ENCODE measurements around the gene WDR75. TPM values are rescaled to one million over a fixed set of nuclear protein-coding genes. Genes with fewer than 3 reads are reported as not detected.

Gene WDR75
- total and polyA plus RNA-seq, 4 experiments from 2014 or later: 12.3 to 61.4 (median 42.1) TPM

- intact Hi-C loops (cut with micrococcal nuclease): no loop called here
- Histone ChIP-seq H3K27ac (ENCODE audit: low read depth, low read length) (no peak overlapping the region), H3K36me3 (ENCODE audit: insufficient read depth, low read length) (no peaks in the 10 kb centered on the region), H3K9me3 (ENCODE audit: control insufficient read depth in 1 of 2, low read length in 2 of 2) (no peaks in the 10 kb centered on the region), H3K27me3 (ENCODE audit: insufficient read depth, low read length) (no peaks in the 10 kb centered on the region), H3K4me1 (ENCODE audit: insufficient read depth, low read length) (no peaks in the 10 kb centered on the region), H3K4me3 (ENCODE audit: low read length in 2 of 2) (no peak overlapping the region)
- H3K4me1 Mint-ChIP-seq: peaks cover 0 to 2% (median 0%) of the 10 kb centered on the region in 4 donors
- POLR2A ChIA-PET (ENCODE audit: partially characterized antibody): no interaction called here
- H3K9me3 Mint-ChIP-seq: peaks cover 0 to under 1% (median 0%) of the 10 kb centered on the region in 8 donors
- no peak overlapping the region for H3K4me3 Mint-ChIP-seq
- no peaks in the 10 kb centered on the region for H3K36me3 Mint-ChIP-seq
- H3K27ac Mint-ChIP-seq: no peak overlapping the region
- DNase-seq: no peak
- H3K27me3 Mint-ChIP-seq: no peaks in the 10 kb centered on the region
- CTCF ChIA-PET (ENCODE audit: partially characterized antibody): no interaction called here
Observed at GRCh38 chr2:189522435-189523151, 81.3 kb downstream of the WDR75 start.

- Histone ChIP-seq H3K27me3 (ENCODE audit: insufficient read depth, low read length) (no peaks in the 10 kb centered on the region), H3K36me3 (ENCODE audit: insufficient read depth, low read length) (no peaks in the 10 kb centered on the region), H3K4me3 (ENCODE audit: low read length in 2 of 2) (no peak overlapping the region), H3K27ac (ENCODE audit: low read depth, low read length) (no peak overlapping the region), H3K4me1 (ENCODE audit: insufficient read depth, low read length) (no peaks in the 10 kb centered on the region), H3K9me3 (ENCODE audit: control insufficient read depth in 1 of 2, low read length in 2 of 2) (no peaks in the 10 kb centered on the region)
- Mint-ChIP-seq H3K27me3 (no peaks in the 10 kb centered on the region), H3K9me3 (no peaks in the 10 kb centered on the region), H3K36me3 (no peaks in the 10 kb centered on the region), H3K27ac (peak overlapping the region in 1 of 7 donors; percentile 11), H3K4me1 (peaks cover 0 to 2% (median 0%) of the 10 kb centered on the region in 4 donors), H3K4me3 (no peak overlapping the region)
- no peak for DNase-seq
- ChIA-PET CTCF (ENCODE audit: partially characterized antibody) (no interaction called here), POLR2A (ENCODE audit: partially characterized antibody) (no interaction called here)
- intact Hi-C loops (cut with micrococcal nuclease): no loop called here
Observed at GRCh38 chr2:189524746-189525145, 83.5 kb downstream of the WDR75 start.

Other genes starting within 250 kb of the WDR75 start
- 10 to 100 TPM; 27.4 to 30.0 TPM for gene SLC40A1, start 139.3 kb downstream of the WDR75 start, total RNA-seq
- 100 to 1,000 TPM in 1 of 2 donors, 10 to 100 TPM in 1; 98.3 to 328 TPM for gene SLC40A1, start 139.3 kb downstream of the WDR75 start, polyA plus RNA-seq
- 10 to 100 TPM; 46.9 to 47.0 TPM for gene ASNSD1, start 220.0 kb downstream of the WDR75 start, total RNA-seq
- gene ASNSD1, start 220.0 kb downstream of the WDR75 start, polyA plus RNA-seq: 10 to 100 TPM; 62.2 to 68.7 TPM
- 10 to 100 TPM; 18.4 to 20.2 TPM for gene ANKAR, start 233.2 kb downstream of the WDR75 start, total RNA-seq
- 1 to 10 TPM; 2.8 to 7.0 TPM for gene ANKAR, start 233.2 kb downstream of the WDR75 start, polyA plus RNA-seq